GM23338 (cell line): ENCODE results near the gene KLK7. TPM values are rescaled to one million over a fixed set of nuclear protein-coding genes. Genes with fewer than 3 reads are reported as not detected.
A peak's percentile ranks its signal among the peaks of the same experiment; 100 is the strongest.

Experiments
- ATAC-seq: fragments of 200-7000 bp; cut with Tn5 transposase; 3 replicates; pipeline ENCODE4 v1.9.1; 2020
- DNase-seq: peaks from one replicate; pipeline ENCODE4 v3.0.0-alpha.2; 2015; ENCODE audit warnings: low spot score
- H2AFZ ChIP-seq: fragments of 200-600 bp; sonication (generic); 2 replicates; pipeline ENCODE4 v1.8.0; 2016; ENCODE audit warnings: antibody characterized with exemption, mild to moderate bottlenecking, moderate library complexity
- H3F3A ChIP-seq: fragments of 200-600 bp; sonication (generic); replicated peaks from 2 replicates; pipeline ENCODE4 v1.8.0; 2017; ENCODE audit warnings: antibody characterized with exemption, mixed run types, low read depth
- H3K27ac ChIP-seq: fragments of 200-600 bp; sonication (generic); 2 replicates; pipeline ENCODE4 v1.6.1; 2016; ENCODE audit warnings: low read depth
- H3K27me3 ChIP-seq: fragments of 200-600 bp; sonication (generic); 2 replicates; pipeline ENCODE4 v1.8.0; 2016; ENCODE audit warnings: mild to moderate bottlenecking, mixed run types, moderate library complexity; ENCODE audit not compliant: insufficient read depth
- H3K36me3 ChIP-seq: fragments of 200-600 bp; sonication (generic); 2 replicates; pipeline ENCODE4 v1.8.0; 2016; ENCODE audit warnings: mild to moderate bottlenecking; ENCODE audit not compliant: insufficient read depth
- H3K4me1 ChIP-seq: fragments of 200-600 bp; sonication (generic); 2 replicates; pipeline ENCODE4 v1.8.0; 2016; ENCODE audit warnings: mild to moderate bottlenecking, moderate library complexity; ENCODE audit not compliant: insufficient read depth
- H3K4me2 ChIP-seq: fragments of 200-600 bp; sonication (generic); 2 replicates; pipeline ENCODE4 v1.7.1; 2017; ENCODE audit warnings: mixed run types
- H3K4me3 ChIP-seq: fragments of 200-600 bp; sonication (generic); 2 replicates; pipeline ENCODE4 v1.6.1; 2016; ENCODE audit warnings: mixed run types
- H3K79me2 ChIP-seq: fragments of 200-600 bp; sonication (generic); replicated peaks from 2 replicates; pipeline ENCODE4 v1.8.0; 2017; ENCODE audit warnings: mild to moderate bottlenecking; ENCODE audit not compliant: insufficient read depth
- H3K9me2 ChIP-seq: fragments of 200-600 bp; sonication (generic); 2 replicates; pipeline ENCODE4 v1.8.0; 2017; ENCODE audit not compliant: insufficient read depth
- H4K20me1 ChIP-seq: fragments of 200-600 bp; sonication (generic); replicated peaks from 2 replicates; pipeline ENCODE4 v1.8.0; 2017; ENCODE audit warnings: mild to moderate bottlenecking; ENCODE audit not compliant: insufficient read depth
- H3K27ac Mint-ChIP-seq: 2 replicates; pipeline ENCODE4 v1.8.0; 2020; ENCODE audit warnings: inconsistent platforms, mild to moderate bottlenecking, moderate library complexity, mixed read lengths
- H3K27me3 Mint-ChIP-seq: 3 replicates; pipeline ENCODE4 v1.8.0; 2022; ENCODE audit warnings: low read depth, mild to moderate bottlenecking, moderate library complexity, mixed read lengths, inconsistent platforms; ENCODE audit not compliant: insufficient read depth, poor library complexity
- H3K36me3 Mint-ChIP-seq: 3 replicates; pipeline ENCODE4 v1.8.0; 2021; ENCODE audit warnings: low read depth, mild to moderate bottlenecking, inconsistent platforms, moderate library complexity, mixed read lengths
- H3K4me1 Mint-ChIP-seq: 3 replicates; pipeline ENCODE4 v1.8.0; 2020; ENCODE audit warnings: mild to moderate bottlenecking, inconsistent platforms, mixed read lengths
- H3K4me3 Mint-ChIP-seq: 3 replicates; pipeline ENCODE4 v1.8.0; 2021; ENCODE audit warnings: moderate library complexity, mild to moderate bottlenecking, inconsistent platforms, mixed read lengths
- H3K9me3 Mint-ChIP-seq: 3 replicates; pipeline ENCODE4 v1.8.0; 2020; ENCODE audit warnings: moderate library complexity, mild to moderate bottlenecking, inconsistent platforms, mixed read lengths
- CREB1 ChIP-seq: fragments of 250-450 bp; sonication (Bioruptor Pico); IDR thresholded peaks from 2 replicates; pipeline ENCODE4 v1.5.0; 2020; ENCODE audit warnings: low read depth, mild to moderate bottlenecking, moderate library complexity
- EZH2 ChIP-seq: fragments of 200-600 bp; sonication (generic); IDR thresholded peaks from one replicate; pipeline ENCODE4 v1.8.0; 2017; ENCODE audit warnings: antibody characterized with exemption, mild to moderate bottlenecking, low read depth; ENCODE audit not compliant: unreplicated experiment
- JUNB ChIP-seq: IDR thresholded peaks from one replicate; pipeline ENCODE4 v1.6.1; 2016; ENCODE audit warnings: antibody characterized with exemption; ENCODE audit not compliant: unreplicated experiment
- NANOG ChIP-seq: IDR thresholded peaks from 2 replicates; pipeline ENCODE4 v1.6.1; 2016; ENCODE audit warnings: antibody characterized with exemption, borderline replicate concordance
- POLR2AphosphoS5 ChIP-seq: IDR thresholded peaks from 2 replicates; pipeline ENCODE4 v1.6.1; 2016; ENCODE audit warnings: antibody characterized with exemption, low read depth
- STAT1 ChIP-seq: IDR thresholded peaks from one replicate; pipeline ENCODE4 v1.6.1; 2016; ENCODE audit warnings: antibody characterized with exemption; ENCODE audit not compliant: unreplicated experiment
- ZNF114 ChIP-seq: fragments of 250-450 bp; sonication (Bioruptor Pico); IDR thresholded peaks from 2 replicates; pipeline ENCODE4 v1.5.0; 2020; ENCODE audit warnings: mild to moderate bottlenecking, moderate library complexity
- polyA plus RNA-seq: library from polyadenylated mRNA; unstranded; fragments of >200 nt; fragmentation: Nextera tagmentation; extraction: Ambion mirVana; gene quantifications from 2 replicates; pipeline ENCODE4 v1.2.1, GENCODE V29; 2016
- total RNA-seq: library from RNA; depleted of rRNA; stranded (reverse); fragments of >200 nt; shearing (Covaris generic); gene quantifications from 2 replicates; pipeline ENCODE4 v1.2.3, GENCODE V29; 2014
- TF ChIP-seq, protein P1 (sequence below): IDR thresholded peaks from 2 replicates; pipeline ENCODE4 v1.6.1; 2016; ENCODE audit warnings: antibody characterized with exemption
- TF ChIP-seq, protein P2 (sequence below): IDR thresholded peaks from one replicate; pipeline ENCODE4 v1.6.1; 2018; ENCODE audit warnings: antibody characterized with exemption; ENCODE audit not compliant: unreplicated experiment
- TF ChIP-seq, protein P3 (sequence below), 2 experiments: fragments of 200-600 bp in 1 of 2; sonication (generic) in 1 of 2; conservative IDR thresholded peaks; 2 replicates each; pipeline versions ENCODE4 v1.5.1 to v1.6.1; 2016 to 2017; ENCODE audit warnings: antibody characterized with exemption in 2 of 2, low read depth in 2 of 2, mild to moderate bottlenecking in 2 of 2, moderate library complexity in 1 of 2

KLK7 gene
- total and polyA plus RNA-seq, 2 experiments from 2014 or later: 1.1 to 1.4 TPM

DNA sequence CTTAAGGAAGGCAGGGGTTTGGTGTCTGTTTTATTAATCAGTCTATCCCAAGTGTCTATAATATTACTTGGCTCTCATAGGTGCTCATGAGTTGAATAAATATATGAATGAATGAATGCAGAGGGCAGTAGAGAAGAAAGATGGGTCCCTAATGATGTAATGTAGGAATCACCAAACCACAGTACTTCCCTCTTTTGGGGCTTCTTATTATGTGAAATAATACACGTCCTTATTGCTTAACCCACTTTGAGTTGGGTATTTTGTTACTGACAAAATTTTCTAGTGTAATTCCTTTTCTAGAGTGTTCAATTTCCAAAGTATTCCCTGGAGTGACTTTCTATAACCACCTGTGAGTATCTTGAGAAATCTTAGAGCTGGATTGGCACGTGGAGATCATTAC is 44.1 kb downstream of the KLK7 start (continued):
- TF ChIP-seq, protein P1, sequence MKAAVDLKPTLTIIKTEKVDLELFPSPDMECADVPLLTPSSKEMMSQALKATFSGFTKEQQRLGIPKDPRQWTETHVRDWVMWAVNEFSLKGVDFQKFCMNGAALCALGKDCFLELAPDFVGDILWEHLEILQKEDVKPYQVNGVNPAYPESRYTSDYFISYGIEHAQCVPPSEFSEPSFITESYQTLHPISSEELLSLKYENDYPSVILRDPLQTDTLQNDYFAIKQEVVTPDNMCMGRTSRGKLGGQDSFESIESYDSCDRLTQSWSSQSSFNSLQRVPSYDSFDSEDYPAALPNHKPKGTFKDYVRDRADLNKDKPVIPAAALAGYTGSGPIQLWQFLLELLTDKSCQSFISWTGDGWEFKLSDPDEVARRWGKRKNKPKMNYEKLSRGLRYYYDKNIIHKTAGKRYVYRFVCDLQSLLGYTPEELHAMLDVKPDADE: no peak
- TF ChIP-seq, protein P2, sequence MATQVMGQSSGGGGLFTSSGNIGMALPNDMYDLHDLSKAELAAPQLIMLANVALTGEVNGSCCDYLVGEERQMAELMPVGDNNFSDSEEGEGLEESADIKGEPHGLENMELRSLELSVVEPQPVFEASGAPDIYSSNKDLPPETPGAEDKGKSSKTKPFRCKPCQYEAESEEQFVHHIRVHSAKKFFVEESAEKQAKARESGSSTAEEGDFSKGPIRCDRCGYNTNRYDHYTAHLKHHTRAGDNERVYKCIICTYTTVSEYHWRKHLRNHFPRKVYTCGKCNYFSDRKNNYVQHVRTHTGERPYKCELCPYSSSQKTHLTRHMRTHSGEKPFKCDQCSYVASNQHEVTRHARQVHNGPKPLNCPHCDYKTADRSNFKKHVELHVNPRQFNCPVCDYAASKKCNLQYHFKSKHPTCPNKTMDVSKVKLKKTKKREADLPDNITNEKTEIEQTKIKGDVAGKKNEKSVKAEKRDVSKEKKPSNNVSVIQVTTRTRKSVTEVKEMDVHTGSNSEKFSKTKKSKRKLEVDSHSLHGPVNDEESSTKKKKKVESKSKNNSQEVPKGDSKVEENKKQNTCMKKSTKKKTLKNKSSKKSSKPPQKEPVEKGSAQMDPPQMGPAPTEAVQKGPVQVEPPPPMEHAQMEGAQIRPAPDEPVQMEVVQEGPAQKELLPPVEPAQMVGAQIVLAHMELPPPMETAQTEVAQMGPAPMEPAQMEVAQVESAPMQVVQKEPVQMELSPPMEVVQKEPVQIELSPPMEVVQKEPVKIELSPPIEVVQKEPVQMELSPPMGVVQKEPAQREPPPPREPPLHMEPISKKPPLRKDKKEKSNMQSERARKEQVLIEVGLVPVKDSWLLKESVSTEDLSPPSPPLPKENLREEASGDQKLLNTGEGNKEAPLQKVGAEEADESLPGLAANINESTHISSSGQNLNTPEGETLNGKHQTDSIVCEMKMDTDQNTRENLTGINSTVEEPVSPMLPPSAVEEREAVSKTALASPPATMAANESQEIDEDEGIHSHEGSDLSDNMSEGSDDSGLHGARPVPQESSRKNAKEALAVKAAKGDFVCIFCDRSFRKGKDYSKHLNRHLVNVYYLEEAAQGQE: no peak
- TF ChIP-seq STAT1 (no peak), POLR2AphosphoS5 (no peak), EZH2 (no peak), ZNF114 (CRISPR knock-in tag) (no peak), CREB1 (no peak), JUNB (no peak)

DNA sequence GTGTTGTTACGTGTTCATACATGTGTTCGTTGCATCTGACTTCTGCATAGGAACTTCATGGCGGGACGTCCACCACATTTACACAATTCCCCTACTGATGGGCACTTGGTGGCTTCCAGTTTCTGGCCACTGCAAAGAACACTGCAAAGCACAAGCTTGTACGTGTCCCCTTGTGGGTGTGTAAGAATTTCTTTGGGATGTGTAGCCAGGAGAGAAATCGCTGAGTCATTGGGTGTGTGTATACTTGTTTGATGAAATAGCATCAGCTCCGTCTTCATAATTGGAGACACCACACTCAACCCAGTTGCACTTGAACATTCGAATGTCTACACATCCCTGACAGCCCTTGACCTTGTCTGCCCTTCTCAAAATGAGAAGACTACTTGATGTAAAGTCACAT is 50.1 kb downstream of the KLK7 start:
- peaks cover 16% of the 10 kb centered on the region for H3K27me3 Mint-ChIP-seq
- H3K9me3 Mint-ChIP-seq: no peaks in the 10 kb centered on the region; the same call in 1 of the 3 replicates
- Histone ChIP-seq H3K27ac (no peak overlapping the region), H2AFZ (no peak overlapping the region), H3K4me3 (no peak overlapping the region), H3K4me2 (no peak overlapping the region), H3K27me3 (no peaks in the 10 kb centered on the region), H3F3A (no peaks in the 10 kb centered on the region), H3K79me2 (no peaks in the 10 kb centered on the region), H4K20me1 (no peaks in the 10 kb centered on the region), H3K4me1 (no peaks in the 10 kb centered on the region), H3K9me2 (no peaks in the 10 kb centered on the region; the same call in 1 of the 2 replicates), H3K36me3 (no peaks in the 10 kb centered on the region)
- peaks cover 6% of the 10 kb centered on the region; the same call in 2 of the 3 replicates for H3K4me1 Mint-ChIP-seq
- no peak overlapping the region for H3K27ac Mint-ChIP-seq
- no peak for ATAC-seq
- no peak for DNase-seq
- no peaks in the 10 kb centered on the region for H3K36me3 Mint-ChIP-seq
- H3K4me3 Mint-ChIP-seq: no peak overlapping the region
- TF ChIP-seq EZH2: no peak

DNA sequence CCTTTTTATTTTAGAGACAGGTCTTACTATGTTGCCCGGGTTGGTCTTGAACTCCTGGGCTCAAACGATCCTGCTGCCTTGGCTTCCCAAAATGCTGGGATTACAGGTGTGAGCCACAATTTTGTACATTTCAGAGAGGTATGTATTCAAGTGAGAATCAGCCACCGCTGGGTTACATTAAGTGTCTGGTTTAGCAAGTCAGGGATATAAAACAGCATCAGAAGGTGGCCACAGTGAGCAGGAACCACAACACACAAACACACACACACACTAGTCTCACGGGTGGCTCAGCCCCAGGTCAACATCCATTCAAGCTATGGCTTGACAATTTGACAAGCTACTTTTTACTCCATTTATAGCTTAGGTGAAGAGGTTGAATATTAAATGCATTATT is 51.0 kb downstream of the KLK7 start:
- DNase-seq: no peak
- no peaks in the 10 kb centered on the region for H3K27me3 ChIP-seq
- no peaks in the 10 kb centered on the region; the same call in 1 of the 3 replicates for H3K9me3 Mint-ChIP-seq
- H3K36me3 ChIP-seq: no peaks in the 10 kb centered on the region
- H3K4me2 ChIP-seq: no peak overlapping the region
- no peaks in the 10 kb centered on the region for H3K36me3 Mint-ChIP-seq
- H3K27ac ChIP-seq: no peak overlapping the region
- no peak overlapping the region for H3K4me3 ChIP-seq
- H3K4me3 Mint-ChIP-seq: no peak overlapping the region
- no peak overlapping the region for H3K27ac Mint-ChIP-seq
- no peaks in the 10 kb centered on the region for H3F3A ChIP-seq
- peaks cover 6% of the 10 kb centered on the region; the same call in 2 of the 3 replicates for H3K4me1 Mint-ChIP-seq
- H3K9me2 ChIP-seq: no peaks in the 10 kb centered on the region; the same call in 1 of the 2 replicates
- H3K4me1 ChIP-seq: no peaks in the 10 kb centered on the region
- no peak for ATAC-seq
- no peak overlapping the region for H2AFZ ChIP-seq
- no peaks in the 10 kb centered on the region for H3K79me2 ChIP-seq
- TF ChIP-seq, protein P3, sequence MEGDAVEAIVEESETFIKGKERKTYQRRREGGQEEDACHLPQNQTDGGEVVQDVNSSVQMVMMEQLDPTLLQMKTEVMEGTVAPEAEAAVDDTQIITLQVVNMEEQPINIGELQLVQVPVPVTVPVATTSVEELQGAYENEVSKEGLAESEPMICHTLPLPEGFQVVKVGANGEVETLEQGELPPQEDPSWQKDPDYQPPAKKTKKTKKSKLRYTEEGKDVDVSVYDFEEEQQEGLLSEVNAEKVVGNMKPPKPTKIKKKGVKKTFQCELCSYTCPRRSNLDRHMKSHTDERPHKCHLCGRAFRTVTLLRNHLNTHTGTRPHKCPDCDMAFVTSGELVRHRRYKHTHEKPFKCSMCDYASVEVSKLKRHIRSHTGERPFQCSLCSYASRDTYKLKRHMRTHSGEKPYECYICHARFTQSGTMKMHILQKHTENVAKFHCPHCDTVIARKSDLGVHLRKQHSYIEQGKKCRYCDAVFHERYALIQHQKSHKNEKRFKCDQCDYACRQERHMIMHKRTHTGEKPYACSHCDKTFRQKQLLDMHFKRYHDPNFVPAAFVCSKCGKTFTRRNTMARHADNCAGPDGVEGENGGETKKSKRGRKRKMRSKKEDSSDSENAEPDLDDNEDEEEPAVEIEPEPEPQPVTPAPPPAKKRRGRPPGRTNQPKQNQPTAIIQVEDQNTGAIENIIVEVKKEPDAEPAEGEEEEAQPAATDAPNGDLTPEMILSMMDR (conservative IDR thresholded peaks at IDR 0.05; ENCODE audit: low read depth in 2 of 2): 0 out of 4 replicates have a peak, but pooled peaks of 1 of the 2 experiments have one; percentile 2
- TF ChIP-seq NANOG: no peak
- peaks cover 16% of the 10 kb centered on the region for H3K27me3 Mint-ChIP-seq
- H4K20me1 ChIP-seq: no peaks in the 10 kb centered on the region
